GM21529 (cell line): ENCODE measurements around the gene TRAM2.
A peak's percentile ranks its signal among the peaks of the same experiment; 100 is the strongest.

Experiments
- ATAC-seq: cut with Tn5 transposase; IDR thresholded peaks from one replicate; pipeline ENCODE4 v1.9.1; 2021; ENCODE audit not compliant: unreplicated experiment

Gene TRAM2

GRCh38 chr6:52547647-52548352, 29.1 kb downstream of the TRAM2 start:
- no peak for ATAC-seq

- ATAC-seq: peak; percentile 92
These were observed 30.2 kb downstream of the TRAM2 start for GRCh38 chr6:52546678-52547077.

GRCh38 chr6:52546192-52546591, 30.7 kb downstream of the TRAM2 start:
- no peak for ATAC-seq

GRCh38 chr6:52545406-52546119, 31.3 kb downstream of the TRAM2 start:
- no peak for ATAC-seq

GRCh38 chr6:52544602-52545405, 32.1 kb downstream of the TRAM2 start:
- no peak for ATAC-seq

- ATAC-seq: no peak
These were observed 32.9 kb downstream of the TRAM2 start for GRCh38 chr6:52543729-52544601.

GRCh38 chr6:52543262-52543661, 33.6 kb downstream of the TRAM2 start:
- no peak for ATAC-seq

GRCh38 chr6:52541135-52541534, 35.7 kb downstream of the TRAM2 start:
- no peak for ATAC-seq

- ATAC-seq: no peak
These were observed 36.5 kb downstream of the TRAM2 start for GRCh38 chr6:52540286-52540902.

GRCh38 chr6:52539607-52540006, 37.3 kb downstream of the TRAM2 start:
- no peak for ATAC-seq

GRCh38 chr6:52538901-52539354, 37.9 kb downstream of the TRAM2 start:
- no peak for ATAC-seq

- ATAC-seq: no peak
These were observed 38.5 kb downstream of the TRAM2 start for GRCh38 chr6:52538252-52538900.

GRCh38 chr6:52537001-52537753, 39.7 kb downstream of the TRAM2 start:
- peak; percentile 61 for ATAC-seq

- ATAC-seq: peak; percentile 46
These were observed 40.4 kb downstream of the TRAM2 start for GRCh38 chr6:52536424-52536916.

- peak; percentile 18 for ATAC-seq
These were observed 41.0 kb downstream of the TRAM2 start for GRCh38 chr6:52535711-52536423.

- ATAC-seq: no peak
These were observed 41.9 kb downstream of the TRAM2 start for GRCh38 chr6:52534966-52535390.

- no peak for ATAC-seq
These were observed 42.5 kb downstream of the TRAM2 start for GRCh38 chr6:52534363-52534762.

- ATAC-seq: no peak
These were observed 43.4 kb downstream of the TRAM2 start for GRCh38 chr6:52533491-52533890.
